Uterus (tissue), 2 donors: Measurements from ENCODE around the gene RBMY1J.
"Not testable (repeated sequence)": the region's sequence is repeated elsewhere in the genome, so short reads cannot be mapped to it uniquely, and the experiment has no call there.

ENCODE experiments used
- CTCF ChIP-seq, 4 experiments: fragments of 200-600 bp in 2 of 4; fragments of 450-650 bp in 2 of 4; sonication (generic) in 2 of 4; IDR thresholded peaks; one replicate each; pipeline ENCODE4 v1.5.1; 2016 to 2019; ENCODE audit warnings: antibody characterized with exemption in 4 of 4, mild to moderate bottlenecking in 2 of 4, moderate library complexity in 1 of 4
- POLR2A ChIP-seq, 2 donors: fragments of 450-650 bp; IDR thresholded peaks; one replicate each; pipeline ENCODE4 v1.6.1; 2016; ENCODE audit warnings: antibody characterized with exemption in 2 of 2, mild to moderate bottlenecking in 1 of 2, moderate library complexity in 1 of 2

- not testable (repeated sequence) for TF ChIP-seq CTCF, POLR2A (IDR thresholded peaks at IDR 0.05)
These were observed 41.6 kb downstream of the RBMY1J start for GRCh38 chrY:22444718-22445396.
